NCI-H187 (cell line): Measurements from ENCODE around the gene IQSEC3.

Experiments
- DNase-seq, 2 experiments: peaks; one replicate each; lab custom pipeline; 2025; lab: John Stamatoyannopoulos, UW

The IQSEC3 gene

GRCh38 chr12:197347-197746 is 130.8 kb downstream of the IQSEC3 start:
- DNase-seq = no peak

DNA sequence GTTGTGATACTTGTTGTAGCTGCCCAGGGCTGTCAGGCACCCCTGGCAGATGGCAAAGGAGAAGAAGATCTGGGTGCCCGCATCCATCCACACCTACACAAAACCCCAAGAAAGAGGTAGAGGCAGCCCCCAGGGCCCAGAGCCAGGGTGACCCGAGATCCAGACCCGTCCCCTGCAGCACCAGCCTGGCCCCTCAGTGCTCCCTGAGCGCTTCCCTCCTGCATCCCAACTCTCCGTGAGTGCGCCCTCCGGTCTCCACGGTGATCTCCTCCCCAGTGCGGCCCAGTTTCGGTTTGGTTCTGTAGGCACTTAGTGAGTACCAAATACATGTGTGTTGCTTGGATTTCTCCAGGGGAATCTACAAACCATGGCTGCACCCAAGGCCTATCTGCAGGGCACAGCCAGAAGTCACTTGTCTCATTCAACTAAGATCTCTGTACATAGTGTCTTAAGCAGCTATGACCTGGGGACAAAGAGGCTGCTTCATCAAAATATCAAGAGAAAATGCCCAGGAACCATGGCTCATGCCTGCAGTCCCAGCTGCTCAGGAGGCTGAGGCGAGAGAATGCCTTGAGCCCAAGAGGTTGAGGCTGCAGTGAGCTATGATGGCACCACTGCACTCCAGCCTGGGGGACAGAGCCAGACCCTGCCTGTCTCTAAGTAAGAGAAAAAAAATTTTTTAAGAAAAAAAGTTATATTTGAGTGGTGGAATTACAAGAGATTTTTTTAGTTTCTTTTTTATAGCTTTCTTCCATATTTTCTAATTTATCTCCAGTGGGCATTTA is 131.5 kb downstream of the IQSEC3 start:
- no peak for DNase-seq

DNA sequence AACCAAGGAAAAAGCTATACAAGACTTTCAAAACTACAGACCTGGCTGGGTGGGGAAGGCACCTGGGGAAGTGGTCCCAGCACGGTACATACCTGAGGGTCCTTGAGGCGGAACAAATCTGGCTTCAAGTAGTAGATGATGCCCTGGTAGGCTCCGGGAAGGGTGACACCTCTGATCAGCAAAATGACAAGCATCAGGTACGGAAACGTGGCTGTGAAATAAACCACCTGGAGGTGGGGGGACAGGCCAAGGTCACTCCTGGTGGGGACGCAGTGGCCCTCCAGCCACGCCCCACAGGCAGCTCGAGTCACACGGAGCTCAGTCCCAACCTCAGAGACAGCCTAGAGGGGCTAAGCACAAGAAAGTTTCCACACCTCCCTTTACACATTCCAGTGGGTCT is 132.1 kb downstream of the IQSEC3 start:
- DNase-seq = no peak

- no peak for DNase-seq
Observed at GRCh38 chr12:201361-201760, 134.8 kb downstream of the IQSEC3 start.

- peak; percentile 18 to 50 for DNase-seq
Observed at GRCh38 chr12:202081-202731, 135.6 kb downstream of the IQSEC3 start.

- no peak for DNase-seq
Observed at GRCh38 chr12:203074-203461, 136.5 kb downstream of the IQSEC3 start.

GRCh38 chr12:203462-204260 is 137.1 kb downstream of the IQSEC3 start:
- no peak for DNase-seq

- DNase-seq = no peak
Observed at GRCh38 chr12:204261-204678, 137.7 kb downstream of the IQSEC3 start.

DNA sequence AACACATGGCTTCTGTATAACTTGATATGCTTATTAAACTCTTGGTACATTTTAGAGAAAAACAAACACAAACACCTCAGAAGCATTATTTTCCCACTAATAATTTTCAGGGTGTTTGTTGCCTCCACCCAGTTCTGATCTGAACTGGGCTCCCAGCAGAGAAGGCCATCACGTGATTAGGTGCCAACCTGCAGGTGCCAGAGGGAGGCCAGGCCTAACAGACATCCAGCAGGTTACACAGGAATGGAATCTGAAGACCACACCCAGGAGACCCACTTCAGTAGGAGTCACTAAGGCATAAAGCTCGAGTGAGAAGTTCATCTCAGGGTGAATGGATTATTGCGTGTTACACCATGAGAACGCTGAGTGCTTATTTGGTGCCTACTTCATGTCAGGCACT is 138.5 kb downstream of the IQSEC3 start:
- DNase-seq = no peak

- DNase-seq = no peak
Observed at GRCh38 chr12:206746-207440, 140.3 kb downstream of the IQSEC3 start.

GRCh38 chr12:207804-208203 is 141.2 kb downstream of the IQSEC3 start:
- no peak for DNase-seq

DNA sequence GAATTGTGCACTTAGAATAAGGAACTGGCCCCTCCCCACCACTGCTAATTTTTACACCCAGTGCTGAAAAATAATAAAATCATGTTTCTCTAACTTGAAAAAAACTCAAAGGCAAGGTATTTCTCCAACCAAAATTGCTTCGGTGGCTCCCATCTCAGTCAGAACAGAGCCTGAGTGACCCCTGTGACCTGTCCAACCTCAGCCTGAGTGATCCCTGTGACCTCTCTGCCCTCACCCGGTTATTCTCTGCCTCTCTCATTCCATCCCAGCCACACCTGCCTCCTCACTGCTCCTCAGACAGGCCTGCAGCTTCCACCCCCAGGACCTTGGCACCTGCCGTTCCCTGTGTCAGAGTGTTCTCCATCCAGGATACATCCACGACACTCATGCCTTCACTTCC is 142.2 kb downstream of the IQSEC3 start:
- no peak for DNase-seq

GRCh38 chr12:209246-209645 is 142.7 kb downstream of the IQSEC3 start:
- DNase-seq = no peak

DNA sequence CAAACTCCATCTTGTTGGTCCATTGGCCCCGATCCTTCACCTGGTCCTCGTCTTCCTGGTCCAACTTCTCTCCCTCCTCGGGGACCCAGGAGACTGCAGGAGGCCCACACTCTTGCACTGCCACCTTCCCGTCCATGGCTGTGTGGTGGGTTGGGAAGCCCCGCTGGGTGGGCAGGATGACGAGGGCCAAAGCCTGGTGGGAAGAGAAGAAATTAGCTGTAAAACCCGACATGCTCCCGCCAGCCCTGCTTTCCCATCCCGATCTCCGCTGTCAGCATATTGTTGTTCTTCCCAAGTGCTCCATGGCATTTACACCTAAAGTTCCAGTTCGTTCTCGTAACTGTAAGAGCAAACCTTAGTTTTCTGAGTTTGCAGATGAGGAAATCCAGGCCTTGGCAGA is 143.3 kb downstream of the IQSEC3 start:
- DNase-seq = no peak

DNA sequence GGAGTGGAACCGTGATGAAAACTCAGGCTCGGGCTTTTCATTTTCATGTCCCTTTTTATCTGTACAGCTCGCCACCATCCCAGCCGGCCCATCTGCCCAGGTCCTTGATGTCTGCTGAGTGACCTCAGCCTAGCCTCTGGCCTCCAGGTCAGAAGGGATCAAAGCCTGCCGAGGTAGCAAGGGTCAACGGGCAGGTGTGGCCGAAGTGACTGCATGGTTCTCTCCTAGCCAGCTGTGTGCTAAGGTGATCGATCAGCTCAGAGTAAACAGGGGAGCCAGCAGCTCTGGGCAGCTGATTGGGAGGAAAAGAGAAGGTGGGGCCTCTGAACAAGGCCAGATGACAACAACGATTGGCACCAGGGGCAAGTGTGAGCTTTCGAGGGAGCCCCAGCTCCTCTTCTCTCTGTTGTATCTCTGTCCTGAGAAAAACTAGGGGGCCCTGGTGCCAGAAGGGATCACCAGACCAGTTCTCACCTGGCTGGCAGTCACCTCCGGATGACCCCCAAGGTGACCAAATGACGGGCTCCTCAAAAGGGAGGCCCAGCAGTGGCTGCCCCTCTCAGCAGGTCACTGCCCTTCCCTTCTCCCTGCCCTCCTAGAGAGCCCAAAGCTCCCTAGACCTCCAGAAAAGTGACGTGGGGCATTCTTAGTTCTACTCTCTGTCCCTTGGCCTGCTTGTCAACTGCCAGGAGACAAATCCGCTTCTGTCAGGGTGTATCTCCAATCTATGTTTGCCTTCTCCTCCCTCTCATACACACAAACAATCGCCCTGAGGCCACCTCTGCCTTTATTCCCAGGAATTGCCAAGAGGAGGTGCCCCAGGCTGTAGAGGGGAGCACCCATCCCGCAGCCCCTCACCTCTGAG is 143.9 kb downstream of the IQSEC3 start:
- no peak for DNase-seq

GRCh38 chr12:211142-211465 is 144.5 kb downstream of the IQSEC3 start:
- no peak for DNase-seq

DNA sequence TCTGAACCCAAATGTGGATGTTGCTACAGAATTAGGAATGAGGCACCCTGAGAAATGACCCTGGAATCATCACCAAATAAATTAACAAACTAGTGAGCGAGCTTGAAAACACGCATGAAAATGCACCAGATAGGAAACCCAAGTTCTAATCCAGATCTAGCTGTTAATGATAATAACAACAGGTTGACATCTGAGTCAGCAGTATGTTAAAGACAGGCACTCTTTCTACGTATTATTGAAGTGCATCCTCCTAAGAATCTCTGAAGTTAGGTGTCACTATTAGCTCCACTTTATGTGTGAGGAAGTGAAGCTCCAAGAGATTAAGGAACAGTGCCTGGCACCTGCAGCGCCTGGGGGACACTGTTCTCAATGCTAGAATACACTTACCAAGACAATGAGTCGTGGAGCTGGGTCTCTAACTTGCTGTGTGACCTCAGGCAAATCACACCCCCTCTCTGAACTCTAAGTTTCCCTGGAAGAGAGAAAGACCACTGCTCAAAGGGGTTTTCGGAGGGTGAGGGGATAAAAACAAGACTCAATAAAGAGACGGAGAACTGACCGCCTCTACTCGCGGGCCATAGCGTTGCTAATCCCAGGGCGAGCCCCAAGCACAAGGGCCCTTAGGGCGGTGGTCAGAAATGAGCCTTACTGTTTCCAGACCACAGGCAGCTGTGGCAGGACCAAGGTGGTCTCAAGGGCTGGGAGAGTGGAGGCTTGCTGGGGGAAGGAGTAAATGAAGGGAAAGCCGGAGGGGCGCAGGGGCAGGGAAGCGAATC is 145.3 kb downstream of the IQSEC3 start:
- no peak for DNase-seq

GRCh38 chr12:212415-212714 is 145.8 kb downstream of the IQSEC3 start:
- DNase-seq = no peak

- no peak for DNase-seq
Observed at GRCh38 chr12:212715-213526, 146.4 kb downstream of the IQSEC3 start.

- no peak for DNase-seq
Observed at GRCh38 chr12:213527-213932, 147.0 kb downstream of the IQSEC3 start.
